Ascending aorta (tissue), 2 donors: ENCODE measurements around the gene PSMB3. TPM values are rescaled to one million over a fixed set of nuclear protein-coding genes. Genes with fewer than 3 reads are reported as not detected.

Source experiments
- DNase-seq, 2 donors: peaks; one replicate each; pipeline ENCODE4 v3.0.0-alpha.2; 2019; ENCODE audit warnings: low spot score in 2 of 2
- H3K27ac ChIP-seq, 2 donors: fragments of 200-600 bp; sonication (generic); one replicate each; pipeline ENCODE4 v1.5.1; 2016 to 2017; ENCODE audit warnings: mild to moderate bottlenecking in 1 of 2
- H3K27me3 ChIP-seq: fragments of 200-600 bp; sonication (generic); one replicate; pipeline ENCODE4 v1.5.1; 2017
- H3K36me3 ChIP-seq, 2 donors: fragments of 200-600 bp; sonication (generic); one replicate each; pipeline ENCODE4 v1.5.1; 2016
- H3K4me1 ChIP-seq, 2 donors: fragments of 200-600 bp; sonication (generic); one replicate each; pipeline ENCODE4 v1.5.1; 2016 to 2017; ENCODE audit warnings: mild to moderate bottlenecking in 1 of 2
- H3K4me3 ChIP-seq, 2 donors: fragments of 200-600 bp; sonication (generic); one replicate each; pipeline ENCODE4 v1.5.1; 2016 to 2017; ENCODE audit warnings: mild to moderate bottlenecking in 1 of 2
- H3K9me3 ChIP-seq, 2 donors: fragments of 200-600 bp; sonication (generic); one replicate each; pipeline ENCODE4 v1.5.1; 2016
- CTCF ChIP-seq, 3 experiments: fragments of 200-600 bp in 2 of 3; fragments of 450-650 bp in 1 of 3; sonication (generic) in 2 of 3; IDR thresholded peaks; one replicate each; pipeline ENCODE4 v1.5.1; 2016 to 2019; ENCODE audit warnings: antibody characterized with exemption in 3 of 3, mild to moderate bottlenecking in 1 of 3, moderate library complexity in 1 of 3
- intact Hi-C: fragments of 100-400 bp; cut with DNase I; formaldehyde crosslinking; loops from one replicate; pipeline ENCODE4 v1.15.1; 2023
- total RNA-seq: library from RNA; depleted of rRNA; stranded (reverse); fragments of >200 nt; gene quantifications from one replicate; pipeline ENCODE4 v1.1.0, GENCODE V29; 2016

Gene PSMB3
- total RNA-seq, 1 donor from 2014 or later: 189 TPM

- intact Hi-C loops: no loop called here
- peak overlapping the region; percentile 87 to 96 for H3K27ac ChIP-seq
- H3K9me3 ChIP-seq: no peaks in the 10 kb centered on the region
- no peak for DNase-seq
- H3K27me3 ChIP-seq: no peaks in the 10 kb centered on the region
- peaks cover 4 to 18% of the 10 kb centered on the region in 2 donors for H3K4me1 ChIP-seq
- TF ChIP-seq CTCF (IDR thresholded peaks at IDR 0.05): no peak
- H3K4me3 ChIP-seq: peak overlapping the region; percentile 97 to 98
- H3K36me3 ChIP-seq: peaks cover 5 to 19% of the 10 kb centered on the region in 2 donors
Measured at GRCh38 chr17:38705523-38705802, 47.1 kb upstream of the PSMB3 start.

- Histone ChIP-seq H3K27me3 (no peaks in the 10 kb centered on the region), H3K36me3 (peaks cover 7 to 22% of the 10 kb centered on the region in 2 donors), H3K27ac (peak overlapping the region; percentile 87 to 96), H3K4me3 (peak overlapping the region; percentile 97 to 98), H3K4me1 (peaks cover 4 to 17% of the 10 kb centered on the region in 2 donors), H3K9me3 (no peaks in the 10 kb centered on the region)
- no peak for TF ChIP-seq CTCF (IDR thresholded peaks at IDR 0.05)
- peak in 1 of 2 donors; percentile 82 for DNase-seq
- intact Hi-C loops: no loop called here
Measured at GRCh38 chr17:38705803-38706504, 46.6 kb upstream of the PSMB3 start.

- no peaks in the 10 kb centered on the region for H3K9me3 ChIP-seq
- peak overlapping the region; percentile 97 to 98 for H3K4me3 ChIP-seq
- no peaks in the 10 kb centered on the region for H3K27me3 ChIP-seq
- TF ChIP-seq CTCF (IDR thresholded peaks at IDR 0.05): no peak
- peaks cover 4 to 10% of the 10 kb centered on the region in 2 donors for H3K4me1 ChIP-seq
- intact Hi-C loops: no loop called here
- H3K36me3 ChIP-seq: peaks cover 14 to 29% of the 10 kb centered on the region in 2 donors
- peak overlapping the region; percentile 87 to 96 for H3K27ac ChIP-seq
- DNase-seq: peak in 1 of 2 donors; percentile 63
Measured at GRCh38 chr17:38706505-38707216, 45.9 kb upstream of the PSMB3 start.

GRCh38 chr17:38707678-38708351 is 44.7 kb upstream of the PSMB3 start:
- intact Hi-C loops: no loop called here
- Histone ChIP-seq H3K27ac (no peak overlapping the region), H3K4me1 (peaks cover 4 to 10% of the 10 kb centered on the region in 2 donors), H3K27me3 (no peaks in the 10 kb centered on the region), H3K9me3 (no peaks in the 10 kb centered on the region), H3K36me3 (peaks cover 24 to 40% of the 10 kb centered on the region in 2 donors), H3K4me3 (no peak overlapping the region)
- DNase-seq: no peak
- TF ChIP-seq CTCF (IDR thresholded peaks at IDR 0.05): no peak

GRCh38 chr17:38709104-38709820 is 43.3 kb upstream of the PSMB3 start:
- intact Hi-C loops: no loop called here
- no peaks in the 10 kb centered on the region for H3K27me3 ChIP-seq
- peaks cover 0 to 2% of the 10 kb centered on the region in 2 donors for H3K4me1 ChIP-seq
- no peak for TF ChIP-seq CTCF (IDR thresholded peaks at IDR 0.05)
- H3K36me3 ChIP-seq: peaks cover 36 to 55% of the 10 kb centered on the region in 2 donors
- no peaks in the 10 kb centered on the region for H3K9me3 ChIP-seq
- DNase-seq: no peak
- no peak overlapping the region for H3K27ac ChIP-seq
- no peak overlapping the region for H3K4me3 ChIP-seq
